Posterior vena cava (tissue), 2 donors: ENCODE results near the gene CAMK1D. TPM values are rescaled to one million over a fixed set of nuclear protein-coding genes. Genes with fewer than 3 reads are reported as not detected.

ENCODE experiments used
- DNase-seq: peaks from one replicate; pipeline ENCODE4 v3.0.0-alpha.2; 2020; ENCODE audit warnings: low spot score
- intact Hi-C, 2 donors: fragments of 100-400 bp; cut with DNase I; formaldehyde crosslinking; loops; one replicate each; pipeline versions ENCODE4 v1.14.1 to v1.14.2; 2022 to 2023
- total RNA-seq, 2 donors: library from RNA; stranded (reverse); fragmentation: NEBNext Ultra II Directional; extraction: Animal tissue kit (Norgen Biotek cat#: 25700); gene quantifications; one replicate each; pipeline ENCODE4 v1.2.1, GENCODE V29; 2021
- donor health status: DM: yes; HTN: yes; CAD: no.
- donor health status: DM: yes; HTN: yes; CAD: no.

Gene CAMK1D
- total RNA-seq, 2 donors from 2014 or later = 12.2 to 17.8 TPM

GRCh38 chr10:12501841-12502525, 152.6 kb downstream of the CAMK1D start:
- peak; percentile 62 for DNase-seq

DNA sequence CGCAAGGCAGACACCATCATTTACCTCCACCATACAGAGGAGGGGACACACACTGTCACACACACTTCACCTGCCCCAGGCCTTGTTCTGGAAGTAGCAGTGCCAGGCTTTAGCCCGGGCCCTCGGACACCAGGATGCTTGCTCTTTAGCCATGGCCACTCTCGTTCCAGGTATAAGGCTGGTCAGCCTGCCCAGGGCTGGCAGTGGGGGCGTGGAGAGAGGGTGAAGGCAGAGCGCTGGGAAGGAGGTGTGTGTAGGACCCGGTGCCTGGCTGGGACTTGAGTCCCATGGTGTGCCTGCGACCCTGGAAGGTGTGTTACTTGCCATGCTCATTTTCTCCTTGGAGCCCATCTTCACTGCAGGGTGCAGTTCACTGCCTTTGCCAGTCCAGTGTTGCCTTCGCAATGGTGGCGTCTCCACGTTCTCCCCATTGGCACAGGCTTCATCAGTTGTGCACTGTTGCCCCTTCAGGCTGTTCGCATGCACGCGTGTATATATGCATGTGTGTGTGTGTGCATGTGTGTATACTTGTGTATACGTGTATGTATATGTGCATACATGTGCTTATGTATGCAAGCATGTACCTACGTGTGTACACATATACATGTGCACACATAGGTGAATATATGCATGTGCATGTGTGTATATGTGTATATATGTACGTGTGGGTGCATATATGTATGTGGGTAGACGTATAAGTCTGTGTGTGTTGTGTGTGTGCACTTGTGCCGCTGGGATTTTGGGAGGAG, 153.4 kb downstream of the CAMK1D start:
- peak; percentile 65 for DNase-seq
- intact Hi-C loops = no loop called here

More at GRCh38 chr10:12501841-12502525, 152.6 kb downstream of the CAMK1D start:
- intact Hi-C loops = no loop called here

GRCh38 chr10:12503311-12503710, 154.0 kb downstream of the CAMK1D start:
- intact Hi-C loops = no loop called here
- DNase-seq = peak; percentile 50

DNA sequence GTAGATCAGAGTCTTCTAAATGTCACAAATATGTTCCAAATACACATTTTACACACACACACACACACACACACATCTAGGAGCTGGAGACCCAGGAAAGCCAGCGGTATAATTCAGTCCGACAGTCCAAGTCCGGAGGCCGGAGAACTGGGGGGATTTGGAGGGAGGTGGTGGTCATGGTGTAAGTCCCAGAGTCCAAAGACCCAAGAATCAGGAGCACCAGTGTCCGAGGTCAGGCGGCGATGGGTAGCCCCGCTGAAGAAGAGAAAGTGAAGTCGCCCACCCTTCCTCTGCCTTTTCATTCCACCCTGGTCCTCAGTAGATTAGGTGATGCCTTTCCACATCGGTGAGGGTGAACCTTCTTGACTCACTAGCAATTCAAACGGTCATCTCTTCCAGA, 154.8 kb downstream of the CAMK1D start:
- intact Hi-C loops = no loop called here
- DNase-seq = peak; percentile 34

- intact Hi-C loops = no loop called here
- peak; percentile 46 for DNase-seq
These were observed 155.3 kb downstream of the CAMK1D start for GRCh38 chr10:12504628-12505027.

- intact Hi-C loops = no loop called here
These were observed 156.3 kb downstream of the CAMK1D start for GRCh38 chr10:12505683-12506082.

GRCh38 chr10:12507165-12507850, 158.0 kb downstream of the CAMK1D start:
- intact Hi-C loops = no loop called here
- peak; percentile 62 for DNase-seq

More at GRCh38 chr10:12505683-12506082, 156.3 kb downstream of the CAMK1D start:
- no peak for DNase-seq

GRCh38 chr10:12508165-12508564, 158.8 kb downstream of the CAMK1D start:
- no peak for DNase-seq
- intact Hi-C loops = no loop called here

- intact Hi-C loops = no loop called here
- peak; percentile 4 for DNase-seq
These were observed 159.9 kb downstream of the CAMK1D start for GRCh38 chr10:12509016-12509793.

DNA sequence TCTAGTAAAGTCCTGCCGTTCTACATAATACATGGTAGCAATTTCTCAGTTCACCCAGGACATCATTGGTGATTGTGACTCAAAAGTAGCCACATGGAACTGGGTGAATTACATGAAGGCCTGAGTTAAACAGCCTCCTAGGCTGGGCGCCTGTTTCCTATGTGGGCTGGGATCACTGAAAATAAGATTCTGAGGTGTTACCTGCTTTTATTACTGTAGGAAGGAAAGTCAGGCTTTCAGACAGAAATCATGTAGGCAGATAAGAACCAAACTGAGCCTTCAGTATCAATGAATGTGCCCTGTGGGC, 160.4 kb downstream of the CAMK1D start:
- no peak for DNase-seq
- intact Hi-C loops = no loop called here

GRCh38 chr10:12510501-12510941, 161.2 kb downstream of the CAMK1D start:
- intact Hi-C loops = no loop called here
- DNase-seq = peak; percentile 28

GRCh38 chr10:12510984-12511383, 161.6 kb downstream of the CAMK1D start:
- intact Hi-C loops = no loop called here
- DNase-seq = peak; percentile 3

DNA sequence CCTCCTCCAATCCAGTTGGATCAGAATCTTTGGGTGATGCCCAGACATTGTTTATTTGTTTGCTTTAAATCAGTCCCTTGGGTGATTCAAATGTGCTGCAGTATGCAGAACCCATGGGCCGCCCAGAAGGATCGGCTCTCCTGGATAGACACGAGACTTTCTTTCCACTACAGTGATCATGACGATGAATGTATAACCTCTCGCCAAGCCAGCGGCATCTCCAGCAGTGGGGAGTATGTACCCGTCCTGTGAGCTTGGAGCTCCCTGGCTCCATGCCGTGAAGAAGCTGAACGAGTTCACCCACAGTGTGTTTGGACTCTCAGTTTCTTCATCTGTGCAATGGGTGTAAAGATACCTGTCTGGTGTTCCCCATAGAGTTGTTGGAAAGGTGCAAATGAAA, 162.3 kb downstream of the CAMK1D start:
- peak; percentile 48 for DNase-seq
- intact Hi-C loops = no loop called here

DNA sequence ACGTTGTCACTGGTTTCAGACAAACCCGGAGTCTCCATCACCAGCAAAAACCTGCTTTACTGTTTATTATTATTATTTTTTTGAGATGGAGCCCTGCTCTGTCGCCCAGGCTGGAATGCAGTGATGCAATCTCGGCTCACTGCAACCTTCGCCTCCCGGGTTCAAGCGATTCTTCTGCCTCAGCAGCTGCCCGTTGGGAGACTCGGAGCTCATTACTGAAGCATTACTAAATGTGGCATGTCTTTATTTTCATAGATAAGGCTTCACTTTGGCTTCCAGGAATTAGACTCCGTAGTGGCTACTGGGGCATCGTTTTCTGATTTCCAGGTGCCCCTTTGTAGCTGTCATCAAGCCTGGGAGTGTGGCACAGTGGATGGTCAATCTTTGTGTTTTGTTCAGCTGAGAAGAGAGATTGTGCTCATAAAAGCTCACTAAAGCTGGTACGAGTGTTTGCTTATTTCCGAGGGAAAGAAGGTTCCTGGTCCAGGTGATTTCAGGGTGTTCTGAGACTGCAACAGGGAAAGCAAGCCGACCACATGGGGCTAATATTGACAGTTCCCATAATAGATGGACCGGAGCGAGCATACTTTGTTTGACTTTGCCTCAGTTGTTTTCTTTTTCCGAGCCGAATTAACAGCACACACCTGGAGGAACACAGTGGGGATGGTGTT, 163.1 kb downstream of the CAMK1D start:
- intact Hi-C loops = no loop called here
- DNase-seq = peak; percentile 10

DNA sequence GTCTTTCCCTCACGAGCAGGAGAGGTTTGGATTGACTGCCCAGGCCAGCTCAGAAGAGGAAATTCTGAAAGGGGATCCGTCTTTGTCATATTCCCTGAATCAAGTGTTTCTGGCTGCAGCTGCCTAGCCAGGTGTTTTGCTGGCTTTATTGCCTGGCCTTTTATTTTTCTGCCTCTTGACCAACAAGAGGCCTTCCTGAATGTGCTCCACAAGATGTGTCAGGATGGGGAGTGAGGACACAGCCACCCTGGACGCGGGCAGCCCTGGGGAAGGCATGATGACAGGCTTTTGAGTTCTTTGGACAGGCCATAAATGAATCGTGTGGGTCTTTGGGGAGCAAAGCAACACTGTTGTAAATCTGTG, 163.6 kb downstream of the CAMK1D start:
- peak; percentile 29 for DNase-seq
- intact Hi-C loops = no loop called here

DNA sequence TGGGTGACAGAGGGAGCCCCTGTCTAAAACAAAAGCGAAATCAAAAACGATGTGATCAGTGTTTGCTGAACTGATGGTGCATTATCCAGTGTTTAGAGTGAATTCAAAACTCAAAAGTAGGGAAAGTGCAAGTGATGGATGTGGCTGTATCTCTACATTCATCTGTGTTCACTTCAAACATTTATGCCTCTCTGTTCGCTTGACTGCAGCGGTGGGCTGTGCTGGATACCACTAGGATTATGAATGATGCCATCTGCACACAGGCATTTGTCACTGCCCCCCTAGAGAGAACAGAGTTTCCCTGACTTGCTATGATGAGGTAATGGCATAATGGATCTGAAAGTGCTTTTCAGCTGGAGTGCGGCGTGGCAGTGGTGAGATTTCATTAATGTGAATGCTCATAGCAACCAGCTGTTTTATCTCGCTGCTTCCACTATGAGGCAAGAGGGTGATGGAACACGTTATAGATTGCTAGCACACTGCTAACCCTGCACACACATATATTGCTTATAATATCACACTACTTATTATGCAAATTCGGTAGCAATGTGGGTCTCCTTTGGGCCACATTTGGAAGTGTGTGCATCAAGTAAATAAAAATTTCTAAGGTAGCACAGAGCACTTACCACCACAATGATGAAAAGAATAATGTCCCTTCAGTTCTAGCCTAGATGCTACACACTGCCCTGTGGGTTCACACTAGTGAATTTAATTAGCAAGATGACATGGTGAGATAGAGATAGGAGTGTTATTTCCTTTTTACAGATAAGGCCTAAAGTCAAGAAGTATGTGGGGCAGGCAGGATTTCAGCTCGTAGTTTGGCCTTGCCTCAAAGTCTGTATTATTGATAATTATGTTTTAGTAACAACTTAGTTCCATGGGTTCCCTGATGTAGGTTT, 164.7 kb downstream of the CAMK1D start:
- intact Hi-C loops = no loop called here
- peak; percentile 29 for DNase-seq

GRCh38 chr10:12518024-12518423, 168.7 kb downstream of the CAMK1D start:
- no peak for DNase-seq
- intact Hi-C loops = no loop called here

- intact Hi-C loops = no loop called here
These were observed 172.1 kb downstream of the CAMK1D start for GRCh38 chr10:12521423-12521822.

More at GRCh38 chr10:12521423-12521822, 172.1 kb downstream of the CAMK1D start:
- no peak for DNase-seq
